ENCODE measurements around the gene FLRT2.

The FLRT2 gene

GRCh38 chr14:85576848-85577542 lies 47.1 kb downstream of the FLRT2 start:
- Histone ChIP-seq H3K4me3 (ENCODE audit: insufficient read depth, low read depth, low read length, poor library complexity, severe bottlenecking) (no peak overlapping the region), H3K4me1 (ENCODE audit: control insufficient read depth, insufficient read depth, low read length, poor library complexity, severe bottlenecking) (no peaks in the 10 kb centered on the region), H3K27ac (ENCODE audit: insufficient read depth, low read length, poor library complexity, severe bottlenecking) (no peak overlapping the region), H3K27me3 (replicated peaks; ENCODE audit: control insufficient read depth, insufficient read depth, low read length, poor library complexity, severe bottlenecking) (no peaks in the 10 kb centered on the region), H3K36me3 (ENCODE audit: control insufficient read depth, insufficient read depth, low read length) (no peaks in the 10 kb centered on the region), H3K9me3 (ENCODE audit: control insufficient read depth, low read length) (no peaks in the 10 kb centered on the region)
- no peak for DNase-seq

DNA sequence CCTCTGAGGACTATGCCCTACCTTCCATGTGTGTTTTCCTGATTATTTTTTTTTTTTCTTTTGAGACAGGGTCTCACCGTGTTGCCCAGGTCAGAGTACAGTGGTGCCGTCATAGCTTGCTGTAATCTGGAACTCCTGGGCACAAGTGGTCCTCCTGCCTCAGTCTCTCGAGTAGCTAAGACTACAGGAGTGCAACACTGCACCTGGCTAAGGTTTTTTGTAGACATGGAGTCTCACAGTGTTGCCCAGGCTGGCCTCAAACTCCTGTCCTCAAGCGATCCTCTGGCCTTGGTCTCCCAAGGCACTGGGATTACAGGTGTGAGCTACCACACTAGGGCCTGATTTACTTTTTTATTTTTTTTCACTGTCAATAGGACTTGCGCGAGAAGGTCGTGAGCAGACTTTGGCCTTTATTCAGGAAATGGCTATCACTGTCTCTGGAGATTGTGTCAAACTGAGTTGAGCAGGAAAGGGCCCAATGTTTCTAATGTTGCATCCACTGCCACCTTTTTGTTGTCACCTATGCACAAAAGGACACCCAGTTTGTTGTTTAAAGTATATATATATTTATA lies 47.7 kb downstream of the FLRT2 start:
- no peak for DNase-seq
- Histone ChIP-seq H3K4me3 (ENCODE audit: insufficient read depth, low read depth, low read length, poor library complexity, severe bottlenecking) (no peak overlapping the region), H3K27ac (ENCODE audit: insufficient read depth, low read length, poor library complexity, severe bottlenecking) (no peak overlapping the region), H3K27me3 (replicated peaks; ENCODE audit: control insufficient read depth, insufficient read depth, low read length, poor library complexity, severe bottlenecking) (no peaks in the 10 kb centered on the region), H3K9me3 (ENCODE audit: control insufficient read depth, low read length) (no peaks in the 10 kb centered on the region), H3K36me3 (ENCODE audit: control insufficient read depth, insufficient read depth, low read length) (no peaks in the 10 kb centered on the region), H3K4me1 (ENCODE audit: control insufficient read depth, insufficient read depth, low read length, poor library complexity, severe bottlenecking) (no peaks in the 10 kb centered on the region)

DNA sequence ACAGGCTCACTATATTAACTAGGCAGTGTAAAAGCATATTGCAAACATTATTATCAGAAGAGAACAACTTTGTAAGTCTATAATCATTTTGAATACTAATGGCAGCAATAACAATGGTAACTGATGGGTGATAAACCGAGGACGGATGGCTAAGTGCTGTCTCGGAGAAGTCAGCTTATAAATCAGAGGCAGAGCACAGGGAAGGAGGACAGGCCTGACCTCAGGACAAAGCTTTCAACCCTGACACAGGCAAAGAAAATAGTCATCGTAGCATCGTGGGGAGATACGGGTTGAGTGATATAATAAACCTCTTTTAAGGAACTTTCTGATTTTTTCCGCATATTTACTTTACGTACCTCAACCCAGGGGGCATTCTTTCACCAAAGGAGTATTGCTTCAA lies 48.4 kb downstream of the FLRT2 start:
- Histone ChIP-seq H3K36me3 (ENCODE audit: control insufficient read depth, insufficient read depth, low read length) (no peaks in the 10 kb centered on the region), H3K9me3 (ENCODE audit: control insufficient read depth, low read length) (no peaks in the 10 kb centered on the region), H3K4me1 (ENCODE audit: control insufficient read depth, insufficient read depth, low read length, poor library complexity, severe bottlenecking) (no peaks in the 10 kb centered on the region), H3K27ac (ENCODE audit: insufficient read depth, low read length, poor library complexity, severe bottlenecking) (no peak overlapping the region), H3K4me3 (ENCODE audit: insufficient read depth, low read depth, low read length, poor library complexity, severe bottlenecking) (no peak overlapping the region), H3K27me3 (replicated peaks; ENCODE audit: control insufficient read depth, insufficient read depth, low read length, poor library complexity, severe bottlenecking) (no peaks in the 10 kb centered on the region)
- DNase-seq: no peak

GRCh38 chr14:85578930-85579329 lies 49.0 kb downstream of the FLRT2 start:
- Histone ChIP-seq H3K9me3 (ENCODE audit: control insufficient read depth, low read length) (no peaks in the 10 kb centered on the region), H3K4me3 (ENCODE audit: insufficient read depth, low read depth, low read length, poor library complexity, severe bottlenecking) (no peak overlapping the region), H3K4me1 (ENCODE audit: control insufficient read depth, insufficient read depth, low read length, poor library complexity, severe bottlenecking) (no peaks in the 10 kb centered on the region), H3K27ac (ENCODE audit: insufficient read depth, low read length, poor library complexity, severe bottlenecking) (no peak overlapping the region), H3K36me3 (ENCODE audit: control insufficient read depth, insufficient read depth, low read length) (no peaks in the 10 kb centered on the region), H3K27me3 (replicated peaks; ENCODE audit: control insufficient read depth, insufficient read depth, low read length, poor library complexity, severe bottlenecking) (no peaks in the 10 kb centered on the region)
- no peak for DNase-seq

DNA sequence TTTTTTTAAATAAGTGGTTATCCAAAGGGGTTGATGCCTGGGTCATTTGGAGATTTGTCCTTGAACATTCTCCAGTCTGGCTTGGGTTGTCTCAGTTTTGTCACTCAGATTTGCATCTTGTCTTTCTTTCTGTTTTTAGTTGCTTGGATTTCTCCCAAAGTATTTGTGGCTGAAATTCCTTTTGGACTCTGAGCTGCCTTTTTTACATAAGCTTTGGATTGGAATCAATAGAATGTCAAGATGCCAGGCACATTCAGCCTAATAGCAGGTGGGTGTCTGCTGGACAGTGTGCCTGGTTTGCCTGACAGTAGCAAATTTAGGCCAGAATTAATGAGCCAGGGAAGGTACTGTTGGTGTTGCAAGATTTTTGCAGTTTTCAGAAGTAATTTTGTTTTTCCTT lies 50.0 kb downstream of the FLRT2 start:
- H3K27ac ChIP-seq (ENCODE audit: insufficient read depth, low read length, poor library complexity, severe bottlenecking): no peak overlapping the region

GRCh38 chr14:85580536-85581140 lies 50.7 kb downstream of the FLRT2 start:
- Histone ChIP-seq H3K4me3 (ENCODE audit: insufficient read depth, low read depth, low read length, poor library complexity, severe bottlenecking) (no peak overlapping the region), H3K4me1 (ENCODE audit: control insufficient read depth, insufficient read depth, low read length, poor library complexity, severe bottlenecking) (no peaks in the 10 kb centered on the region), H3K36me3 (ENCODE audit: control insufficient read depth, insufficient read depth, low read length) (no peaks in the 10 kb centered on the region), H3K27me3 (replicated peaks; ENCODE audit: control insufficient read depth, insufficient read depth, low read length, poor library complexity, severe bottlenecking) (no peaks in the 10 kb centered on the region), H3K27ac (ENCODE audit: insufficient read depth, low read length, poor library complexity, severe bottlenecking) (no peak overlapping the region), H3K9me3 (ENCODE audit: control insufficient read depth, low read length) (no peaks in the 10 kb centered on the region)
- DNase-seq: no peak

More for the DNA sequence above, 50.0 kb downstream of the FLRT2 start:
- H3K4me3 ChIP-seq (ENCODE audit: insufficient read depth, low read depth, low read length, poor library complexity, severe bottlenecking): no peak overlapping the region
- no peaks in the 10 kb centered on the region for H3K9me3 ChIP-seq (ENCODE audit: control insufficient read depth, low read length)
- no peaks in the 10 kb centered on the region for H3K27me3 ChIP-seq (replicated peaks; ENCODE audit: control insufficient read depth, insufficient read depth, low read length, poor library complexity, severe bottlenecking)
- DNase-seq: no peak
- no peaks in the 10 kb centered on the region for H3K4me1 ChIP-seq (ENCODE audit: control insufficient read depth, insufficient read depth, low read length, poor library complexity, severe bottlenecking)
- no peaks in the 10 kb centered on the region for H3K36me3 ChIP-seq (ENCODE audit: control insufficient read depth, insufficient read depth, low read length)

DNA sequence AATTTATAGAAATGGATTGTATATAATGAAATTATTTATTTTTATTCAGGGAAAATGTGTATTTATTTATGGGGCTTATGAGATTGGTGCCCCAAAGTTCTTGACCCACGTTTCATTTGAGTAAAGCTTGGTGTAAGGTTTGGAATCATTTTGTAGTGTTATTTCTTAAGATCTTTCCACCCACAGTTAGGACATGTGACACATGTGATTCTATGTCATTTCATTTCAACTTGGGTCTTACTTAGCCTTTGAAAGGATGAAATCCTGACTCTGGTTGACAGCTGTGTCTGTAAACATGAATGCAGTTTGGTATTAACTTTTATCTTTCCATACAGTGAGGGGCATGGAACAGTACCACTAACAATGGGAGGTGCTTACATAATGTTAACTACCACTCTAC lies 51.7 kb downstream of the FLRT2 start:
- H3K4me1 ChIP-seq (ENCODE audit: control insufficient read depth, insufficient read depth, low read length, poor library complexity, severe bottlenecking): no peaks in the 10 kb centered on the region
- H3K36me3 ChIP-seq (ENCODE audit: control insufficient read depth, insufficient read depth, low read length): no peaks in the 10 kb centered on the region
- no peak overlapping the region for H3K4me3 ChIP-seq (ENCODE audit: insufficient read depth, low read depth, low read length, poor library complexity, severe bottlenecking)
- no peak for DNase-seq
- H3K9me3 ChIP-seq (ENCODE audit: control insufficient read depth, low read length): no peaks in the 10 kb centered on the region
- H3K27ac ChIP-seq (ENCODE audit: insufficient read depth, low read length, poor library complexity, severe bottlenecking): no peak overlapping the region
- H3K27me3 ChIP-seq (replicated peaks; ENCODE audit: control insufficient read depth, insufficient read depth, low read length, poor library complexity, severe bottlenecking): no peaks in the 10 kb centered on the region

GRCh38 chr14:85583380-85583779 lies 53.4 kb downstream of the FLRT2 start:
- H3K4me3 ChIP-seq (ENCODE audit: insufficient read depth, low read depth, low read length, poor library complexity, severe bottlenecking): no peak overlapping the region
- no peaks in the 10 kb centered on the region for H3K4me1 ChIP-seq (ENCODE audit: control insufficient read depth, insufficient read depth, low read length, poor library complexity, severe bottlenecking)
- no peak for DNase-seq
- no peak overlapping the region for H3K27ac ChIP-seq (ENCODE audit: insufficient read depth, low read length, poor library complexity, severe bottlenecking)
- no peaks in the 10 kb centered on the region for H3K36me3 ChIP-seq (ENCODE audit: control insufficient read depth, insufficient read depth, low read length)
- H3K27me3 ChIP-seq (replicated peaks; ENCODE audit: control insufficient read depth, insufficient read depth, low read length, poor library complexity, severe bottlenecking): no peaks in the 10 kb centered on the region
- H3K9me3 ChIP-seq (ENCODE audit: control insufficient read depth, low read length): no peaks in the 10 kb centered on the region

DNA sequence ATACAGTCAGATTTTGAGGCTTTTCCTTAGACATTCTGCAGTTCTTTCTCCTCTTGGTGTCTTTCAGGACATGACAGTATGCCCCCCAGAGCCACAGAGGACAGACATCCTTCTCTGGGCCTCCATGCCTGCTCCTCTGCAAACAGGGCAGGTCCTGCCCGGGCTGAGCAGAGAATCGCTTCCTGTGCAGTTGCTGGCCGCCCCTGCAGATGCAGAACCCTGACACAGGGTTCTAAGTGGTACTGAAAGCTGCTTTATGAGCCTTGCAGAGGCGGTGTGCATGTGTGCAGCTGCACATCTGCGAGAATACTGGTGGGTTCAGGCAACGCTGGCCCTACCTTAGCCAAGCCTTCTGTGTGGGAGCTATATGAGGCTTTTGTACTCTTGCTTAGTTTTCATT lies 54.5 kb downstream of the FLRT2 start:
- DNase-seq: no peak
- no peak overlapping the region for H3K27ac ChIP-seq (ENCODE audit: insufficient read depth, low read length, poor library complexity, severe bottlenecking)
- H3K36me3 ChIP-seq (ENCODE audit: control insufficient read depth, insufficient read depth, low read length): no peaks in the 10 kb centered on the region
- H3K9me3 ChIP-seq (ENCODE audit: control insufficient read depth, low read length): no peaks in the 10 kb centered on the region
- no peaks in the 10 kb centered on the region for H3K27me3 ChIP-seq (replicated peaks; ENCODE audit: control insufficient read depth, insufficient read depth, low read length, poor library complexity, severe bottlenecking)
- H3K4me1 ChIP-seq (ENCODE audit: control insufficient read depth, insufficient read depth, low read length, poor library complexity, severe bottlenecking): no peaks in the 10 kb centered on the region
- no peak overlapping the region for H3K4me3 ChIP-seq (ENCODE audit: insufficient read depth, low read depth, low read length, poor library complexity, severe bottlenecking)

- no peaks in the 10 kb centered on the region for H3K36me3 ChIP-seq (ENCODE audit: control insufficient read depth, insufficient read depth, low read length)
- H3K4me3 ChIP-seq (ENCODE audit: insufficient read depth, low read depth, low read length, poor library complexity, severe bottlenecking): no peak overlapping the region
- DNase-seq: no peak
- no peaks in the 10 kb centered on the region for H3K4me1 ChIP-seq (ENCODE audit: control insufficient read depth, insufficient read depth, low read length, poor library complexity, severe bottlenecking)
- no peak overlapping the region for H3K27ac ChIP-seq (ENCODE audit: insufficient read depth, low read length, poor library complexity, severe bottlenecking)
- no peaks in the 10 kb centered on the region for H3K9me3 ChIP-seq (ENCODE audit: control insufficient read depth, low read length)
- no peaks in the 10 kb centered on the region for H3K27me3 ChIP-seq (replicated peaks; ENCODE audit: control insufficient read depth, insufficient read depth, low read length, poor library complexity, severe bottlenecking)
Measured at GRCh38 chr14:85587151-85587711, 57.3 kb downstream of the FLRT2 start.
